CD4-positive, alpha-beta memory T cell (primary cell): Measurements from ENCODE around the gene MUC6. TPM values are rescaled to one million over a fixed set of nuclear protein-coding genes. Genes with fewer than 3 reads are reported as not detected.
A peak's percentile ranks its signal among the peaks of the same experiment; 100 is the strongest.

Source experiments
- CTCF ChIA-PET: fragments of 350-600 bp; sonication (Branson Sonifier 250); formaldehyde crosslinking; loops from one replicate; lab custom pipeline; 2021; ENCODE audit warnings: inconsistent platforms; ENCODE audit not compliant: partially characterized antibody; lab: Charles Lee
- POLR2A ChIA-PET: fragments of 350-600 bp; sonication (Branson Sonifier 250); formaldehyde crosslinking; loops from one replicate; lab custom pipeline; 2021; ENCODE audit not compliant: partially characterized antibody; lab: Charles Lee
- DNase-seq, 5 donors: peaks; one replicate each; pipeline versions ENCODE4 v3.0.0 to v3.0.0-alpha.2; 2020 to 2022; ENCODE audit warnings: mixed read lengths in 1 of 5
- H3K27ac ChIP-seq: one replicate; pipeline ENCODE4 v1.7.0; 2013; ENCODE audit warnings: low read depth, low read length
- H3K27me3 ChIP-seq: 2 replicates; pipeline ENCODE4 v1.7.0; 2013; ENCODE audit warnings: mild to moderate bottlenecking, low read length, moderate library complexity; ENCODE audit not compliant: insufficient read depth
- H3K36me3 ChIP-seq: 2 replicates; pipeline ENCODE4 v1.7.0; 2013; ENCODE audit warnings: mild to moderate bottlenecking, low read length, moderate library complexity; ENCODE audit not compliant: insufficient read depth
- H3K4me1 ChIP-seq: 2 replicates; pipeline ENCODE4 v1.7.0; 2013; ENCODE audit warnings: mild to moderate bottlenecking, low read length, moderate library complexity; ENCODE audit not compliant: insufficient read depth
- H3K4me3 ChIP-seq, 2 donors: one replicate each; pipeline ENCODE4 v1.7.0; 2013; ENCODE audit warnings: low read length in 2 of 2, mild to moderate bottlenecking in 1 of 2
- H3K9me3 ChIP-seq, 2 donors: one replicate each; pipeline ENCODE4 v1.7.0; 2013; ENCODE audit warnings: low read length in 2 of 2, control low read depth in 1 of 2; ENCODE audit not compliant: control insufficient read depth in 1 of 2
- H3K27ac Mint-ChIP-seq, 7 donors: one replicate each; pipeline ENCODE4 v1.8.0; 2020 to 2021; ENCODE audit warnings: mixed read lengths in 7 of 7, mild to moderate bottlenecking in 6 of 7, inconsistent platforms in 3 of 7, moderate library complexity in 3 of 7
- H3K27me3 Mint-ChIP-seq, 2 donors: one replicate each; pipeline ENCODE4 v1.8.0; 2020 to 2021; ENCODE audit warnings: mixed read lengths in 2 of 2
- H3K36me3 Mint-ChIP-seq, 2 donors: one replicate each; pipeline ENCODE4 v1.8.0; 2020 to 2021; ENCODE audit warnings: mixed read lengths in 2 of 2, inconsistent platforms in 1 of 2, mild to moderate bottlenecking in 1 of 2
- H3K4me1 Mint-ChIP-seq, 4 donors: one replicate each; pipeline ENCODE4 v1.8.0; 2020 to 2021; ENCODE audit warnings: mixed read lengths in 4 of 4, mild to moderate bottlenecking in 1 of 4
- H3K4me3 Mint-ChIP-seq, 8 donors: one replicate each; pipeline ENCODE4 v1.8.0; 2020 to 2021; ENCODE audit warnings: mixed read lengths in 8 of 8, mild to moderate bottlenecking in 7 of 8, moderate library complexity in 6 of 8, inconsistent platforms in 3 of 8
- H3K9me3 Mint-ChIP-seq, 8 donors: one replicate each; pipeline ENCODE4 v1.8.0; 2020 to 2021; ENCODE audit warnings: mixed read lengths in 8 of 8, mild to moderate bottlenecking in 5 of 8, inconsistent platforms in 3 of 8, moderate library complexity in 1 of 8
- intact Hi-C: fragments of 100-400 bp; cut with micrococcal nuclease; formaldehyde crosslinking; loops from one replicate; pipeline ENCODE4 v1.15.1; 2023
- polyA plus RNA-seq, 2 donors: library from polyadenylated mRNA; unstranded; fragments of 300-500 nt; fragmentation: Illumina TruSeq; gene quantifications; one replicate each; pipeline ENCODE4 v1.2.3, GENCODE V29; 2021
- total RNA-seq, 2 experiments: library from RNA; stranded (reverse); gene quantifications; one replicate each; pipeline ENCODE4 v1.2.3, GENCODE V29; 2021

The MUC6 gene
- total and polyA plus RNA-seq, 4 experiments from 2014 or later, result 0.13 TPM; not detected in 3

DNA sequence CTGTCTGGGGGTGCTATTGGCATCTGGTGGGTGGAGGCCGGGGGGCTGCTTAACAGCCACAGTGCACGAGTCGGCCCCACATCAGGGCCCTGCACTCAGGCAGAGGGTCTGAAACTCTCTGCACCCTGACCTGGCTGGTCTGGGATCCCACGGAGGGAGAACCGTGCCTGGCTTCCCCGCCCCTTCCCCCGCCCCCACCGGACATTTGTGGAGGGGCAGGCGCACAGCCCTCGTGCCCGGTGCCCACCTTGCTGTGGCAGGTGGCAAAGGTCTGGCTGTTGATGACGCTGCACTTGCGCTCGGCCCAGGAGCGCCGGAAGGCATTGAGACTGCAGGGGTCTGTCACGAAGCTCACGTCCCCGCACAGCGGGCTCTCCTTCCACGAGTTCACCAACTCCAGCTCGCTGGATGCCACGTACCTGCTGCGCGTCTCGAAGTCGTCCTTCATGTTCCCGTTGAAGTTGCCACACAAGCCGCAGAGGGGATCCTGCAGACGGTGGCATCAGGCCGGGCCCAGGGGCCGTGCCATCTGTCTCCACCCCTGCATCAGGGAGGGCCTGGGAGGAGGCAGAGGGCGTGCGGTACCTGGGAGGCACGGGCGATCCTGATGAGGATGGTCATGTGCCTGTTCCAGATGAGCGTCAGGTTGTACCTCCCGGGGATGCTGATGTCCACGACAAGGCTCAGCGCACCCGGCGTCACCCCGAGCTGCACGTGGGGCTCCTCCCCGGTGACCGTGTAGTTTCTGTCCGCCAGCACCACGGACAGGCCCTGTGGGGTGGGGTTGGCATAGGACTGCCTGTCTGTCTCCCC, 11.7 kb downstream of the MUC6 start:
- Mint-ChIP-seq H3K4me1 (peaks cover 0 to 6% (median 4%) of the 10 kb centered on the region in 4 donors), H3K9me3 (peaks cover 0 to 5% (median 0%) of the 10 kb centered on the region in 8 donors), H3K36me3 (peaks cover 0 to 5% of the 10 kb centered on the region in 2 donors), H3K27ac (no peak overlapping the region), H3K4me3 (no peak overlapping the region), H3K27me3 (no peaks in the 10 kb centered on the region)
- POLR2A ChIA-PET, result no interaction called here
- DNase-seq, result peak in 1 of 5 donors; percentile 10
- H3K36me3 ChIP-seq, result no peaks in the 10 kb centered on the region
- intact Hi-C loops, result no loop called here
- CTCF ChIA-PET, result no interaction called here
- no peaks in the 10 kb centered on the region for H3K27me3 ChIP-seq
- H3K27ac ChIP-seq, result no peak overlapping the region
- no peaks in the 10 kb centered on the region for H3K9me3 ChIP-seq
- no peaks in the 10 kb centered on the region for H3K4me1 ChIP-seq
- no peak overlapping the region for H3K4me3 ChIP-seq

DNA sequence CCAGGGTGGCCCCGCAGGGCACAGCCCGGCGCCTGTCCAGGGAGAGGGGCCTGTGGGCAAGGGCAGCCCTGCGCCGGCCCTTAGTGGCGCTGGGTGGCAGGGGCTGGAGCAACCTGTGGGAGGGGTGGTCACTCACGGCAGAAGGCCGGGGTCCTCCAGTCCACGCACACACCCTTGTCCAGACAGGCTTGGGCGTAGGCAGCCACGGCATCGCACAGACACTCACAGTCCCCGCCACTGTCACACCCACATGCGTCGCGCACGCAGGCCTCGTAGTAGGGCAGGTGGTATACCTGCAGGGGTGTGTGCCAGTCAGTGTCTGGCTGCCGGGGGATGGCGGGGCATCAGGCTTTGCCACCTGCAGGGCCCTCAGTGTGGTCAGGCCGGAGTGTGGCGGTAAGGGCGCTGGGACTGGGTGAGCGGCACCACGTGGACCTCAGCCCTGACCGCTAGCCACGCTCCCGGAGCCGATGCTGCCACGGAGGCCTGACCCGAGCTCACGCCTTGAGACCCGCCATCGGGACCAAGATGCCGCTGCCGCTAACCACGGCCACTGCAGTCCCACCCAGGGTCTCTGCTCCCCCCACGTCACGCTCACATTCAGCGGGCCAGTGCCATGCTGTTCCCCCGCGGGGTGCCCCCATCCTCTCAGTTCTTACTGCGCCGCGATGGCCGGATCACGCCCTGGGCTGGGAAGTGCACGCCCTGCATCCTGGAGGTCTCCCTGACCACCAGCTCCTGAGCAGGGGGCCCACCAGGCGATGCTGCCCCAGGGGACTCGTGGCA, 12.5 kb downstream of the MUC6 start:
- intact Hi-C loops, result no loop called here
- no peak overlapping the region for H3K4me3 ChIP-seq

GRCh38 chr11:1022908-1023810, 13.4 kb downstream of the MUC6 start:
- H3K27ac Mint-ChIP-seq, result peak overlapping the region in 2 of 7 donors; percentile 23 to 55
- H3K36me3 Mint-ChIP-seq, result peaks cover 0 to 5% of the 10 kb centered on the region in 2 donors
- H3K9me3 Mint-ChIP-seq, result peaks cover 0 to 5% (median 0%) of the 10 kb centered on the region in 8 donors
- intact Hi-C loops, result no loop called here
- H3K4me1 Mint-ChIP-seq, result peaks cover under 1 to 9% (median 4%) of the 10 kb centered on the region in 4 donors
- CTCF ChIA-PET, result no interaction called here
- Histone ChIP-seq H3K36me3 (no peaks in the 10 kb centered on the region), H3K27ac (no peak overlapping the region), H3K9me3 (no peaks in the 10 kb centered on the region), H3K4me3 (no peak overlapping the region), H3K4me1 (no peaks in the 10 kb centered on the region), H3K27me3 (no peaks in the 10 kb centered on the region)
- H3K4me3 Mint-ChIP-seq, result no peak overlapping the region
- POLR2A ChIA-PET, result no interaction called here
- H3K27me3 Mint-ChIP-seq, result no peaks in the 10 kb centered on the region
- DNase-seq, result peak in 1 of 5 donors; percentile 22

More for the DNA sequence above, 12.5 kb downstream of the MUC6 start:
- ChIA-PET POLR2A (no interaction called here), CTCF (no interaction called here)
- Mint-ChIP-seq H3K4me3 (no peak overlapping the region), H3K4me1 (peaks cover 0 to 6% (median 4%) of the 10 kb centered on the region in 4 donors), H3K9me3 (peaks cover 0 to 5% (median 0%) of the 10 kb centered on the region in 8 donors), H3K27me3 (no peaks in the 10 kb centered on the region), H3K36me3 (peaks cover 0 to 5% of the 10 kb centered on the region in 2 donors), H3K27ac (no peak overlapping the region)
- DNase-seq, result peak in 1 of 5 donors; percentile 32
- H3K4me1 ChIP-seq, result no peaks in the 10 kb centered on the region
- no peaks in the 10 kb centered on the region for H3K27me3 ChIP-seq
- no peaks in the 10 kb centered on the region for H3K9me3 ChIP-seq
- no peaks in the 10 kb centered on the region for H3K36me3 ChIP-seq
- H3K27ac ChIP-seq, result no peak overlapping the region

DNA sequence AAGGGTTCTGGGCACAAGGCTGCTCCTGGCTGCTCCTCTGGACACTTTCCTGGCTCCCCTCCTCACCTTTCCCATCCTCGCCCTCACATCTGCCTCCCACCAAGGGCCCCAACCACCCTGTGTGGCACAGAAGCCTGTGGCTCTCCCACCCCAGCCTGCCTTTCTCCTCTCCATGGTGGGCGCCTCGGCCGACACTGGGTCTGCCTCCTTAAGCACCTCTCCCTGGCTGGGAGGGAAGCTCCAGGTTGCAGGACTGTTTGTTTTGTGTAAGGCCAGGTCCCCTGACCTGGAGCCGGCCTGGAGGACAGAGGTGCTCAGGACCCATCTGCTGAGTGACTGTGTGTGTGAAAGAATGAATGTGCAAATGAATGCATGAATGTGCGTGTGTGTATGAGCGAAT, 14.1 kb downstream of the MUC6 start:
- peaks cover 0 to 5% of the 10 kb centered on the region in 2 donors for H3K36me3 Mint-ChIP-seq
- DNase-seq, result peak in 1 of 5 donors; percentile 11
- H3K27me3 Mint-ChIP-seq, result no peaks in the 10 kb centered on the region
- no peak overlapping the region for H3K27ac Mint-ChIP-seq
- intact Hi-C loops, result no loop called here
- H3K4me3 ChIP-seq, result no peak overlapping the region
- peaks cover 5 to 17% (median 11%) of the 10 kb centered on the region in 4 donors for H3K4me1 Mint-ChIP-seq
- H3K9me3 Mint-ChIP-seq, result peaks cover 0 to 5% (median 0%) of the 10 kb centered on the region in 8 donors
- no peaks in the 10 kb centered on the region for H3K36me3 ChIP-seq
- H3K4me3 Mint-ChIP-seq, result no peak overlapping the region
- ChIA-PET CTCF (no interaction called here), POLR2A (no interaction called here)
- no peaks in the 10 kb centered on the region for H3K27me3 ChIP-seq
- no peaks in the 10 kb centered on the region for H3K9me3 ChIP-seq
- no peaks in the 10 kb centered on the region for H3K4me1 ChIP-seq
- H3K27ac ChIP-seq, result no peak overlapping the region

GRCh38 chr11:1020211-1020905, 16.2 kb downstream of the MUC6 start:
- H3K9me3 Mint-ChIP-seq, result peaks cover 0 to 5% (median 0%) of the 10 kb centered on the region in 8 donors
- no peak overlapping the region for H3K4me3 ChIP-seq
- no peaks in the 10 kb centered on the region for H3K9me3 ChIP-seq
- no peak overlapping the region for H3K4me3 Mint-ChIP-seq
- H3K4me1 Mint-ChIP-seq, result peaks cover 17 to 33% (median 25%) of the 10 kb centered on the region in 4 donors
- no peak overlapping the region for H3K27ac ChIP-seq
- peaks cover 0 to 5% of the 10 kb centered on the region in 2 donors for H3K36me3 Mint-ChIP-seq
- H3K27me3 Mint-ChIP-seq, result no peaks in the 10 kb centered on the region
- no peaks in the 10 kb centered on the region for H3K27me3 ChIP-seq
- H3K4me1 ChIP-seq, result no peaks in the 10 kb centered on the region
- ChIA-PET POLR2A (no interaction called here), CTCF (interaction anchor here (1.3 kb wide), 1 partner anchor 18 kb away, joined by 3 read pairs; no protein-coding TSS in a partner anchor)
- H3K36me3 ChIP-seq, result no peaks in the 10 kb centered on the region
- DNase-seq, result no peak
- no peak overlapping the region for H3K27ac Mint-ChIP-seq
- intact Hi-C loops, result no loop called here

GRCh38 chr11:1019321-1019910, 17.1 kb downstream of the MUC6 start:
- CTCF ChIA-PET, result no interaction called here
- no peaks in the 10 kb centered on the region for H3K4me1 ChIP-seq
- H3K4me3 ChIP-seq, result no peak overlapping the region
- DNase-seq, result no peak
- no peak overlapping the region for H3K27ac ChIP-seq
- POLR2A ChIA-PET, result no interaction called here
- no peaks in the 10 kb centered on the region for H3K9me3 ChIP-seq
- Mint-ChIP-seq H3K36me3 (peaks cover 0 to 5% of the 10 kb centered on the region in 2 donors), H3K9me3 (peaks cover 0 to 5% (median 0%) of the 10 kb centered on the region in 8 donors), H3K27ac (no peak overlapping the region), H3K4me1 (peaks cover 17 to 33% (median 25%) of the 10 kb centered on the region in 4 donors), H3K4me3 (no peak overlapping the region), H3K27me3 (no peaks in the 10 kb centered on the region)
- H3K36me3 ChIP-seq, result no peaks in the 10 kb centered on the region
- H3K27me3 ChIP-seq, result no peaks in the 10 kb centered on the region
- intact Hi-C loops, result no loop called here
